Measurements from ENCODE around the gene RALGAPA1. TPM values are rescaled to one million over a fixed set of nuclear protein-coding genes. Genes with fewer than 3 reads are reported as not detected.

RALGAPA1 gene
- total and polyA plus RNA-seq, 2 of the 13 experiments (the other 11 are each of a cell fraction or from before 2014, with no cell fraction given): 65.0 to 89.2 TPM

DNA sequence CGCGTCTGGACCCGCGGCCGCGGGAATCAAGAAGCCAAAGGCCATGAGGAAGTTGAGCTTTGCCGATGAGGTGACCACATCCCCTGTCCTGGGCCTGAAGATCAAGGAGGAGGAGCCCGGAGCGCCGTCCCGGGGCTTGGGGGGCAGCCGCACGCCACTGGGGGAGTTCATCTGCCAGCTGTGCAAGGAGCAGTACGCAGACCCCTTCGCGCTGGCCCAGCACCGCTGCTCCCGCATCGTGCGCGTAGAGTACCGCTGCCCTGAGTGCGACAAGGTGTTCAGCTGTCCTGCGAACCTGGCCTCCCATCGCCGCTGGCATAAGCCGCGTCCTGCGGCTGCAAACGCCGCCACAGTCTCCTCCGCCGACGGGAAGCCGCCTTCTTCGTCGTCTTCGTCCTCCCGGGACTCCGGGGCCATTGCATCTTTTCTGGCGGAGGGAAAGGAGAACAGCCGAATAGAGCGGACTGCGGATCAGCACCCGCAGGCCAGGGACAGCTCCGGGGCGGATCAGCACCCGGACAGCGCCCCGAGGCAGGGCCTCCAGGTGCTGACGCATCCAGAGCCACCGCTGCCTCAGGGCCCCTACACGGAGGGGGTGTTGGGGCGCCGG, 274.1 kb downstream of the RALGAPA1 start (continued):
- TF ChIP-seq NFIB (CRISPR knock-in tag; IDR thresholded peaks at IDR 0.05; ENCODE audit: borderline replicate concordance) (peak; percentile 100), HNRNPLL (IDR thresholded peaks at IDR 0.05; ENCODE audit: low read depth, low read length, poor library complexity, severe bottlenecking) (peak; percentile 86), ZNF331 (CRISPR knock-in tag; IDR thresholded peaks at IDR 0.05) (peak; percentile 100), MIXL1 (CRISPR knock-in tag; IDR thresholded peaks at IDR 0.05) (peak; percentile 100), ZNF333 (CRISPR knock-in tag; IDR thresholded peaks at IDR 0.05; ENCODE audit: borderline replicate concordance) (peak; percentile 100), SP1 (IDR thresholded peaks at IDR 0.05) (no peak), SP1 (CRISPR knock-in tag; IDR thresholded peaks at IDR 0.05) (peak; percentile 99), ZNF446 (CRISPR knock-in tag; IDR thresholded peaks at IDR 0.05) (peak; percentile 100), ZNF124 (CRISPR knock-in tag; IDR thresholded peaks at IDR 0.05) (peak; percentile 100), EZH2 (conservative IDR thresholded peaks at IDR 0.05; ENCODE audit: low read depth, low read length) (peak; percentile 100), ZNF17 (CRISPR knock-in tag; IDR thresholded peaks at IDR 0.05) (peak; percentile 100), ZNF3 (CRISPR knock-in tag; IDR thresholded peaks at IDR 0.05) (peak; percentile 100), ZNF629 (CRISPR knock-in tag; conservative IDR thresholded peaks at IDR 0.05) (peak; percentile 97), POLR2AphosphoS2 (IDR thresholded peaks at IDR 0.05; ENCODE audit: low read depth, low read length) (no peak), ZNF883 (CRISPR knock-in tag; IDR thresholded peaks at IDR 0.05; ENCODE audit: not compliant biosample characterization) (peak; percentile 100), ELF3 (CRISPR knock-in tag; IDR thresholded peaks at IDR 0.05) (peak; percentile 100), NCOA5 (CRISPR knock-in tag; IDR thresholded peaks at IDR 0.05) (peak; percentile 100), HDAC1 (CRISPR knock-in tag; IDR thresholded peaks at IDR 0.05) (peak; percentile 100), RBAK (CRISPR knock-in tag; IDR thresholded peaks at IDR 0.05) (peak; percentile 99), ZNF770 (CRISPR knock-in tag; IDR thresholded peaks at IDR 0.05) (peak; percentile 95), HOXA5 (CRISPR knock-in tag; IDR thresholded peaks at IDR 0.05) (peak; percentile 100), PHF20 (CRISPR knock-in tag; IDR thresholded peaks at IDR 0.05) (peak; percentile 96), ZNF430 (CRISPR knock-in tag; IDR thresholded peaks at IDR 0.05) (peak; percentile 100)
- TF ChIP-seq, protein P1, sequence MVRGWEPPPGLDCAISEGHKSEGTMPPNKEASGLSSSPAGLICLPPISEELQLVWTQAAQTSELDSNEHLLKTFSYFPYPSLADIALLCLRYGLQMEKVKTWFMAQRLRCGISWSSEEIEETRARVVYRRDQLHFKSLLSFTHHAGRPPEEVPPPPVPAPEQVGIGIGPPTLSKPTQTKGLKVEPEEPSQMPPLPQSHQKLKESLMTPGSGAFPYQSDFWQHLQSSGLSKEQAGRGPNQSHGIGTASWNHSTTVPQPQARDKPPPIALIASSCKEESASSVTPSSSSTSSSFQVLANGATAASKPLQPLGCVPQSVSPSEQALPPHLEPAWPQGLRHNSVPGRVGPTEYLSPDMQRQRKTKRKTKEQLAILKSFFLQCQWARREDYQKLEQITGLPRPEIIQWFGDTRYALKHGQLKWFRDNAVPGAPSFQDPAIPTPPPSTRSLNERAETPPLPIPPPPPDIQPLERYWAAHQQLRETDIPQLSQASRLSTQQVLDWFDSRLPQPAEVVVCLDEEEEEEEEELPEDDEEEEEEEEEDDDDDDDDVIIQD (CRISPR knock-in tag; IDR thresholded peaks at IDR 0.05; ENCODE audit: low read depth): peak; percentile 100
- TF ChIP-seq, protein P2, sequence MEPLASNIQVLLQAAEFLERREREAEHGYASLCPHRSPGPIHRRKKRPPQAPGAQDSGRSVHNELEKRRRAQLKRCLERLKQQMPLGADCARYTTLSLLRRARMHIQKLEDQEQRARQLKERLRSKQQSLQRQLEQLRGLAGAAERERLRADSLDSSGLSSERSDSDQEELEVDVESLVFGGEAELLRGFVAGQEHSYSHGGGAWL (CRISPR knock-in tag; IDR thresholded peaks at IDR 0.05): peak; percentile 100
- TF ChIP-seq, protein P3, sequence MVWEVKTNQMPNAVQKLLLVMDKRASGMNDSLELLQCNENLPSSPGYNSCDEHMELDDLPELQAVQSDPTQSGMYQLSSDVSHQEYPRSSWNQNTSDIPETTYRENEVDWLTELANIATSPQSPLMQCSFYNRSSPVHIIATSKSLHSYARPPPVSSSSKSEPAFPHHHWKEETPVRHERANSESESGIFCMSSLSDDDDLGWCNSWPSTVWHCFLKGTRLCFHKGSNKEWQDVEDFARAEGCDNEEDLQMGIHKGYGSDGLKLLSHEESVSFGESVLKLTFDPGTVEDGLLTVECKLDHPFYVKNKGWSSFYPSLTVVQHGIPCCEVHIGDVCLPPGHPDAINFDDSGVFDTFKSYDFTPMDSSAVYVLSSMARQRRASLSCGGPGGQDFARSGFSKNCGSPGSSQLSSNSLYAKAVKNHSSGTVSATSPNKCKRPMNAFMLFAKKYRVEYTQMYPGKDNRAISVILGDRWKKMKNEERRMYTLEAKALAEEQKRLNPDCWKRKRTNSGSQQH (CRISPR knock-in tag; IDR thresholded peaks at IDR 0.05; ENCODE audit: low read depth): peak; percentile 100
- TF ChIP-seq, protein P4, sequence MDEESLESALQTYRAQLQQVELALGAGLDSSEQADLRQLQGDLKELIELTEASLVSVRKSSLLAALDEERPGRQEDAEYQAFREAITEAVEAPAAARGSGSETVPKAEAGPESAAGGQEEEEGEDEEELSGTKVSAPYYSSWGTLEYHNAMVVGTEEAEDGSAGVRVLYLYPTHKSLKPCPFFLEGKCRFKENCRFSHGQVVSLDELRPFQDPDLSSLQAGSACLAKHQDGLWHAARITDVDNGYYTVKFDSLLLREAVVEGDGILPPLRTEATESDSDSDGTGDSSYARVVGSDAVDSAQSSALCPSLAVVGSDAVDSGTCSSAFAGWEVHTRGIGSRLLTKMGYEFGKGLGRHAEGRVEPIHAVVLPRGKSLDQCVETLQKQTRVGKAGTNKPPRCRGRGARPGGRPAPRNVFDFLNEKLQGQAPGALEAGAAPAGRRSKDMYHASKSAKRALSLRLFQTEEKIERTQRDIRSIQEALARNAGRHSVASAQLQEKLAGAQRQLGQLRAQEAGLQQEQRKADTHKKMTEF (CRISPR knock-in tag; IDR thresholded peaks at IDR 0.05): peak; percentile 100
